Measurements from ENCODE around the gene TMEM213.

Gene TMEM213

GRCh38 chr7:138837627-138838026, 39.8 kb downstream of the TMEM213 start:
- DNase-seq (ENCODE audit: low read depth in 2 of 3, low spot score in 2 of 3) = no peak

DNA sequence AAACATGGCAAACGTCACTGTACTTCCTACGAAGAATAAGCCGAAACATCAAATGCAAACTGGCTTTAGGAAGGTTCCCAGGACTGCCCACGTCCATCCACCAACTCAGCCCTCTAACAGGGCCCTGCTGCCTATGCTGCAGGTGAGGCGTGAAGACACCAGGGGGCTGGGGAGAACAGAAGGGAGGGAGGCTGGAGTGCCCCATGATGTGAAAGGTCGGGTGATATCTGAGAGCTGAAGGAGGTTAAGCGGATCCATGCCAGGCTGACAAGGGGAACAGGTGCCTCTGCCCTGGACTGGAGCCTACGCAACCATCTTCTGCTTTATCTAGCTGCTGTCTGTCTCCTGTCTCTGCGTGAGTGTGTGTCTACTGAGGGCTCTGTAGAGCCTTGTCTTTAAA, 40.4 kb downstream of the TMEM213 start:
- no peak for DNase-seq (ENCODE audit: low read depth in 2 of 3, low spot score in 2 of 3)

GRCh38 chr7:138842111-138842510, 44.3 kb downstream of the TMEM213 start:
- DNase-seq (ENCODE audit: low read depth in 2 of 3, low spot score in 2 of 3) = no peak

GRCh38 chr7:138843632-138844580, 46.1 kb downstream of the TMEM213 start:
- no peak for DNase-seq (ENCODE audit: low read depth in 2 of 3, low spot score in 2 of 3)

DNA sequence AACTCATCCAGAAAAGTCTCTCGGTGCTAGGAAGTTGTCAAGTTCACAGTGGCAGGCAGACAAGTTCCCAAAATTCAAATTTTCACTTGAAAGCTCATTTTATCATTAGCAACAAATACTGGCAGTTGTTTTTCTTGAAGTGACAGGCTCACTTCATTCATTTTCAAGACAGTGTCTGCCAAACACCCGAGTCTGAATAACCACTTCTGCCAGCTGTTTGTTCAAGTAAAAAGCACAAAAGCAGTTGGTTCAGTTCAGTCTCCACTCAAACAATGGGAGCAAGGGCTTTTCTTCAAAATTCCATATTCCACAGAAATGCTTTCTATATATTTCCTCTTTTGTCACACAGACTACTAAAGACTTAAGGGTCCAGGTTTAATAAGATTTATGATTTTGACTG, 47.9 kb downstream of the TMEM213 start:
- no peak for DNase-seq (ENCODE audit: low read depth in 2 of 3, low spot score in 2 of 3)

DNA sequence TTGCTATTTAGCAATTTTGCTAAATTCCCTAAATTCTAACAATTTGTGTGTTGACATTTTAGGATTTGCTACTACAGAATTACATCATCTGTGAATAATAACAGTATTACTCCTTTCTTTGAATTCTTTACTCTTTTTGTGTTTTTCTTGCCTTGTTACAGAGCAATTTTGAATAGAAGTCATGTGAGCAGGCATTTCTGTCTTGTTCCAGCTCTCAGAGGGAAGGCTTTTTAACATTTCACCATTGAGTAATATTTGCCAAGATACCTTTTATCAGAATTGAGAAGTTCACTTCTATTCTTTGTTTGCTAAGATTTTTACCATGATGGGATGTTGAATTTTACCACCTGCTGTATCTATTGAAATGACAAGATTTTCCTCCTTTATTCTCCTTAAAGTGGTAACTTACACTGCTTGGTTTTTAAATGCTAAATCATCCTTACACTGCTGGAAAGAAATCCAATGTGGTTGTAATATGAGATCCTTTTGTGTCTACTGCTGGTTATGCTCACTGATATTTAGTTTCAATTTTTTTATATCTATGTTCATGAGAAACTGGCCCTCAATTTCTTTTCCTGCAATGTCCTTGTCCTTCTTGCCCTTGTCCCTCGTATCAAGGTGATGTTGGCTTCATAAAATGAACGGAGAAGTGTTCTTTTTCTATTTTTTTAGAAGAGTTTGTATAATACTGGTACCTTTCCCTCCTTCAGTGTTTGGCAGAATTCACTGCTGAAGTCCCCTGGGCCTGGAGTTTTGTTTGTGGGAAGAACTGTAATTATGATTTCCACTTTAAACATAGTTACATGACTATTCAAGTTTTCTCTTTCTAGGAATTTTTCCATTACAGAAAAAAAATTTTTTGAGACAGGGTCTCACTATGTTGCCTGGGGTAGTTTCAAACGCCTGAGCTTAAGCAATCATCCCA, 50.5 kb downstream of the TMEM213 start:
- no peak for DNase-seq (ENCODE audit: low read depth in 2 of 3, low spot score in 2 of 3)

GRCh38 chr7:138849701-138850100, 51.9 kb downstream of the TMEM213 start:
- no peak for DNase-seq (ENCODE audit: low read depth in 2 of 3, low spot score in 2 of 3)

DNA sequence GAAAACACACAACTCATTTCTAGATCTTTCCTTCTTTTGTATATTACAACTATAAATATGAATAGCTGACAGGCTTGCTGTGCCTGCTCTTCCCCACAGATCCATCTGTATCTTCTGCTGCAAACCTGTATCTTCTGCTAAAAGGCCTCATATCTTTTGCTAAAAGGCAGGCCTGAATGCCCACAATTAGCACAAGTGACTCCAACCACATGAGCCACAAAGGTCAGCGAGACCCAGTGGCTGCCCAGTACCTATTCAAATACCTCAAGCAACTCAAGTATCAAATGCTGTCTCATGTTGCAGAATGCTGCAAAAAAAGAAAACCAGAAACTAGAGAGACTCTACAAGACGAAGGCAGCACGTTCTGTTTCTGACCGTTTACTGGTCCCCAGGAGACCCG, 54.7 kb downstream of the TMEM213 start:
- DNase-seq (ENCODE audit: low read depth in 2 of 3, low spot score in 2 of 3) = no peak

DNA sequence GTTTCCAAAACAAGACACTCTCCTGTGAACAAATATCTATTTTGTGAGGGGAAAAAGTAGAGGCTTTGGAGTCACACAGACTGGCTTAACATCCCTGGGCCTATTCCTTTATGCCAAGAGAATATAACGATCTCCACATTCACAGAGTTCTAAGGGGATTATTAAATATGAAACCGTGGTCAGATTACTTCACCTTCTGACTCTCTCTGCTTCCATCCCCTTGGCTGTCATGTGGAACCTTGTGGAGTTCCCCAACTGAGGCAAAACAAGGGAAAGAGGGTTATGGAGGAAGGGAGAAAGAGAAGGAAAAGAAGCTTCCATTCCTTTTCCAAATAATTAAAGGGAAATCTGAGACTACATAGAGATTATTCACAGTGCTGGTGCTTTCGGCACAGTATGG, 55.7 kb downstream of the TMEM213 start:
- DNase-seq (ENCODE audit: low read depth in 2 of 3, low spot score in 2 of 3) = no peak

- no peak for DNase-seq (ENCODE audit: low read depth in 2 of 3, low spot score in 2 of 3)
These were observed 56.4 kb downstream of the TMEM213 start for GRCh38 chr7:138854115-138854645.

- DNase-seq (ENCODE audit: low read depth in 2 of 3, low spot score in 2 of 3) = no peak
These were observed 59.9 kb downstream of the TMEM213 start for GRCh38 chr7:138857728-138858127.

DNA sequence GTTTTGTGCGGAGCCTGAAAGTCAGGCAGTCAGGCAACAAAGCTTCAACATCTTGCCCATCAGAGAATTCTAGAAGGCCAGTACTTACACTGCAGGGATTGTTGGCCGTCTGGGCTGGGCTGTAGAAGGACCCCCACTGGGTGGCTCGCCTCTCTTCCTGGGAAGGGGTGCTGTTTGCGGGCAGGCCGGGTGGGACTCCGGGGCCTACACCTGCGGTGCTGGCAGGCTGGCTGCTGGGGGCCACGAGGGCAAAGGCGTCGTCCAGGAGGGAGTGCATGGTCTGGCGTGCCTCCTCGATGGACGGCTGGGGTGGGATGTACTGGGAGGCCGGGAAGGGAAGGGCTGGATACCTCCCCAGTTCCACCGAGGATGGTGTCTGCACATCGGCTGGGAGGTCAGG, 63.3 kb downstream of the TMEM213 start:
- DNase-seq (ENCODE audit: low read depth in 2 of 3, low spot score in 2 of 3) = no peak

- DNase-seq (ENCODE audit: low read depth in 2 of 3, low spot score in 2 of 3) = no peak
These were observed 66.1 kb downstream of the TMEM213 start for GRCh38 chr7:138863931-138864330.

DNA sequence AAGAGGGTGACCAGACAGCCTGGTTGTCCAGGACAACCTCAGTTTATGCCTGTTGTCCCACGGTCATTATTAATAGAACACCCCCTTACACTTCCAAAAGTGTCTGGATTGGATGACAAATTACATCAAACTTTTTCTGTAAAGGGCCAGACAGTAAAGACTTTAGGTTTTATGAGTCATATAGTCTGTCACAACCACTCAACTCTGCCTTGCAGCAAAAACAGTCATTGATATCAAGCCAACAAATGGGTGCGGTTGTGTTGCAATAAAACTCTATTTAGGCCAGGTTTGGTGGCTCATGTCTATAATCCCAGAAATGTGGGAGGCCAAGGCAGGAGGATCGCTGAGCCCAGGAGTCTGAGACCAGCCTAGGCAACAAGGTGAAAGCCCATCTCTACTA, 66.9 kb downstream of the TMEM213 start:
- DNase-seq (ENCODE audit: low read depth in 2 of 3, low spot score in 2 of 3) = no peak

DNA sequence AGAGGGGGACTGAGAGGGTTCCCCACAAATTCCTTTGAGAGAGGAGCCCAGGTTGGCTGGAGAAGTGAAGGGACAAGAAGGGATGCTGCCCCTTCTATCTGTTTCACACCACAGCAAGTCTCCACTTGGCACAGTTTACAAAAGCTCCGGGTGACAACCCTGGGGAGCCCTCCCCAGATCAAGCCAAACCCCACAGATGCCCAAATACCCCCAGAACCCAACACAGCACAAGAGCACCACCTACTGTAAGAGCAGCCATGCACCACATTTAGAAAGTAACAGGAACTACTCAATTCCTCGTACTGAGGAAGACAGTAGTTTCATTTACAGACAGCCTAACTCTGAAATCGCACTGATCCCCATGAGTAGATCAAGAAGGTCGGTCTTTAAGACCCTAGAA, 68.0 kb downstream of the TMEM213 start:
- DNase-seq (ENCODE audit: low read depth in 2 of 3, low spot score in 2 of 3) = no peak

- DNase-seq (ENCODE audit: low read depth in 2 of 3, low spot score in 2 of 3) = no peak
These were observed 68.6 kb downstream of the TMEM213 start for GRCh38 chr7:138866353-138866752.

DNA sequence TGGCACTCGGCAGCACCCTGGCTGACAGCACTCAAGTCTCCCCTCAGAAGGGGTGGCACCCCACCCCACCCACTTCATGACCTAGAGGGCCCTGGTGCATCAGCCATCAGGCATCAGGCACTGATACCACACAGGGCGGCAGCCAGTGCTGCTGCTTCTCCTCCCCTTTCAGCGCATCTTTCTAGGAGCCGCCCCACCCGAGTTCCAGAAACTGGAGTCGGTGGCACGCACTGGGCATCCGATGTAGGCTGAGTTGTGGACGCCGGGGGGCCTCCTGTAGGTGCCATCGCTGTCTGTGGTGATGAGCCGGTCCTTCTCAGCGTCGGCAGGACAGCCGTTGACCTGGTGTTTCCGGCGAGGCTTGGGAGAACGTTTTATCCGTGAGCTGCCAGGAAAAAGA, 70.0 kb downstream of the TMEM213 start:
- DNase-seq (ENCODE audit: low read depth in 2 of 3, low spot score in 2 of 3) = no peak

DNA sequence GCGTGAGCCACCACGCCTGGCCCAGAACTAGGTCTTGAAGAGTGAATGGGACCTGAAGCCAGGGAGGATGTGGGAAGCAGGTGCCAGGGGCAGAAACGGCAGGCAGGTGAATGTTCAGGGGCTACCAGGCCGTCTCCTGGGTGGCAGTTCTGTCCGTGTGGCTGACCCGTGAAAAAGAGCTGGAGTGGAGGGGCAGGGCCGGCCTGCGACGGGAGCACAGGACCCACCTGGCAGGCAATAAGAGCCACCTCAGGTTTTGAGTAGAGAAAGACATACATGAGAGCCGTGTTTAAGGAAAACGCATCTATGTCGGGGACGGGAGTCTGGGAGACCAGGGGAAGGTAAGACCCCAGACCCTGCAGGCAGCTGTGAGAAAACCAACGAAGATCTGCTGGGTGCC, 70.9 kb downstream of the TMEM213 start:
- DNase-seq (ENCODE audit: low read depth in 2 of 3, low spot score in 2 of 3) = no peak

GRCh38 chr7:138869353-138869752, 71.6 kb downstream of the TMEM213 start:
- no peak for DNase-seq (ENCODE audit: low read depth in 2 of 3, low spot score in 2 of 3)

DNA sequence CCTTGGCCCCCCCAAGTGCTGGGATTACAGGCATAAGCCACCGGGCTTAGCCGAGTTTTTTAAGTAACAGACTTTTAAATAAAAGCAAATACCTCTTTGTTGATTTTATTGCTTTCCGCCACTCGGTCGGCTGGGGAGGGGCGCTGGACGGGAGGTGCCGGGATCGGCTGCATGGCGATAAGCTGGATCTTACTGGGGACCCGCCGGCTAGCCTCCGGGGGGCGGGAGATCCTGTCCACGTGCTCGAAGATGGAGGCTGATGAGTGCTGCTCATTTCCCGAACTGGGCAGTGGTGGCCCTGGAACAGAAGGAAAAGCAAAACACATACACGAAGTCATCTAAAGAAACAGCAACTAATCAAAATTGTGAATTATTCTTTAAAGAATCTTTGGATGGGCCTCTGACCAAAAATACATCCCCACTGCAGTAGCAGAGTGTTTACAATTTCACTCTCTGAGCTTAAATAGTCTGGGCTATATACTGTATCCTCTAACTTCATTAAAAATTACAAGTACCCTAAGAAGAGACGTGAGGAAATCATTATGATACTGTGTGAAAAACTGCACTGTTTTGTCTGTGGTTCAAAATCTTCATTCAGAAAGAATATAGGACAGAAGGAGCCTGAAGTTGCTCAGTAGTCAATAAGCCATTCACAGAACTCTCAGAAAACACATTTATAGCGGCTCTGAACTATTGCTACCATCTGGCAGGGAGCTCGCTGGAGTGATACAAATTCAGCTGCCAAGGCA, 73.4 kb downstream of the TMEM213 start:
- no peak for DNase-seq (ENCODE audit: low read depth in 2 of 3, low spot score in 2 of 3)

DNA sequence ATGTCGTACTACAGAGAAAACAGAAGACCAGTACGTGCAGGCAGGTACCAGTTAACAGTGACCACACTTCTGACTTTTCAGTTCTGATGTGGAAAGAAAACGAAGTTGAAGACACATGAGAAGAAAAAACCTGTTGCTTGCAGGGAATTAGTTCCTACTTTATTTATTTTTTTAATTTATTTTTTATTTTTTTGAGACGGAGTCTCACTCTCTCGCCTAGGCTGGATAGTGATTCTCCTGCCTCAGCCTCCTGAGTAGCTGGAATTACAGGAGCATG, 74.0 kb downstream of the TMEM213 start:
- no peak for DNase-seq (ENCODE audit: low read depth in 2 of 3, low spot score in 2 of 3)
